Vagina (tissue), 2 donors: ENCODE measurements around the gene TSC22D4.

Source experiments
- POLR2A ChIP-seq, 2 donors: fragments of 450-650 bp; IDR thresholded peaks; one replicate each; pipeline ENCODE4 v1.6.1; 2017; ENCODE audit warnings: antibody characterized with exemption in 2 of 2, mild to moderate bottlenecking in 2 of 2, moderate library complexity in 2 of 2
- POLR2AphosphoS5 ChIP-seq, 2 donors: sonication (generic); formaldehyde crosslinking; IDR thresholded peaks; one replicate each; pipeline ENCODE4 v1.9.0; 2017; ENCODE audit warnings: antibody characterized with exemption in 2 of 2, mild to moderate bottlenecking in 2 of 2, low read depth in 1 of 2; ENCODE audit not compliant: insufficient read depth in 1 of 2
- TF ChIP-seq, protein P1 (sequence below), 3 experiments: fragments of 450-650 bp in 2 of 3; fragments of 200-600 bp in 1 of 3; sonication (generic) in 1 of 3; IDR thresholded peaks; one replicate each; pipeline ENCODE4 v1.5.1; 2017 to 2019; ENCODE audit warnings: antibody characterized with exemption in 3 of 3, mild to moderate bottlenecking in 2 of 3, moderate library complexity in 2 of 3

DNA sequence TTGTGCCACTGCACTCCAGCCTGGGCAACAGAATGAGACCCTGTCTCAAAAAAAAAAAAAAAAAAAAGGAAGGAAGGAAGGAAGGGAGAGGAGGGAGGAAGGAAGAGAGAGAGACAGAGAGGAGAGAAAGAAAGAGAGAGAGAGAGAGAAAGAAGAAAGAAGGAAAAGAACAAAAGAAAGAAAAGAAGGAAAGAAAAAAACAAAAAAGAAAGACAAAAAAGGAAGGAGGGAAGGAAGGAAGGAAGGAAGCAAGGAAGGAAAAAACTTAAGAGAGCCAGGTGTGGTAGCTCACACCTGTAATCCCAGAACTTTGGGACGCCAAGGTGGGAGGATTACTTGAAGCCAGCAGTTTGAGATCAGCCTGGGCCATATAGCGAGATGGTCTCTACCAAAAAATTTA, 14.2 kb downstream of the TSC22D4 start:
- TF ChIP-seq, protein P1, sequence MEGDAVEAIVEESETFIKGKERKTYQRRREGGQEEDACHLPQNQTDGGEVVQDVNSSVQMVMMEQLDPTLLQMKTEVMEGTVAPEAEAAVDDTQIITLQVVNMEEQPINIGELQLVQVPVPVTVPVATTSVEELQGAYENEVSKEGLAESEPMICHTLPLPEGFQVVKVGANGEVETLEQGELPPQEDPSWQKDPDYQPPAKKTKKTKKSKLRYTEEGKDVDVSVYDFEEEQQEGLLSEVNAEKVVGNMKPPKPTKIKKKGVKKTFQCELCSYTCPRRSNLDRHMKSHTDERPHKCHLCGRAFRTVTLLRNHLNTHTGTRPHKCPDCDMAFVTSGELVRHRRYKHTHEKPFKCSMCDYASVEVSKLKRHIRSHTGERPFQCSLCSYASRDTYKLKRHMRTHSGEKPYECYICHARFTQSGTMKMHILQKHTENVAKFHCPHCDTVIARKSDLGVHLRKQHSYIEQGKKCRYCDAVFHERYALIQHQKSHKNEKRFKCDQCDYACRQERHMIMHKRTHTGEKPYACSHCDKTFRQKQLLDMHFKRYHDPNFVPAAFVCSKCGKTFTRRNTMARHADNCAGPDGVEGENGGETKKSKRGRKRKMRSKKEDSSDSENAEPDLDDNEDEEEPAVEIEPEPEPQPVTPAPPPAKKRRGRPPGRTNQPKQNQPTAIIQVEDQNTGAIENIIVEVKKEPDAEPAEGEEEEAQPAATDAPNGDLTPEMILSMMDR (IDR thresholded peaks at IDR 0.05), result no peak
- no peak for TF ChIP-seq POLR2AphosphoS5 (IDR thresholded peaks at IDR 0.05; ENCODE audit: insufficient read depth in 1 of 2, low read depth in 1 of 2)
- TF ChIP-seq POLR2A (IDR thresholded peaks at IDR 0.05), result no peak
